DOHH2 (cell line): ENCODE results near the gene KRTCAP2.

Experiments
- EZH2phosphoT487 ChIP-seq: fragments of 200-600 bp; sonication (generic); IDR thresholded peaks from 2 replicates; pipeline ENCODE4 v1.6.1; 2017; ENCODE audit warnings: borderline replicate concordance, mild to moderate bottlenecking, antibody characterized with exemption, low read length, moderate library complexity, mixed read lengths
- TF ChIP-seq, protein P1 (sequence below): fragments of 200-600 bp; sonication (generic); IDR thresholded peaks from one replicate; pipeline ENCODE4 v1.5.1; 2014; ENCODE audit warnings: antibody characterized with exemption, mild to moderate bottlenecking, low read depth, low read length; ENCODE audit not compliant: poor library complexity, severe bottlenecking

DNA sequence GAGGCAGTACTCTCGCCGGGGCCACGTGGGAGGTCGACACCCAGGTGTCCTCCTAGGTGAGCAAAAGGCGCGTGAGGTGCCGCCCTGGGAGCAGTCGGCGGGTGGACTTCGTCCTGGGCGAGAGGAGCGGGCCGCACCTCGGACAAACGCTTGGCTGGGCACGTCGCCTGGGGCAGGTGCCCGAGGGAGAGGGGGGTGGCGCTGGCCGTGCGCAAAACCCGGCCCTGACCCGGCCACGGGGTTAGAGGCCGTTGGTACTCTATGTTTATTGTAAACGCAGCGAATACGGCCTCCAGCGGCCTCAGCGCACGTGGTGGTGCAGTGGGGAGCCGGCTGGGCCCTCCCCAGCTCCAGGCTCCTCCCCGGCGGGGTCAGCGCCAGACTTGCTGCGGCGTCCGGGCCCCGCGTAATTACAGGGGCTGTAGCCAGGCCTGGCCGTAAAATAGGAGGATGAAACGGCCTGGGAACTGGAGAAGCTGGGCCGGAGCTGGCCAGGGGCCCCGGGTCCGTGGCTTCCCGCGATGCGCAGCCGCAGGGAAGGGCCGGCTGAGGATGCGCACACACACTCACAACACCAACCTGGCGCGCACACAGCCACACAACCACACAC, 47.1 kb downstream of the KRTCAP2 start:
- TF ChIP-seq, protein P1, sequence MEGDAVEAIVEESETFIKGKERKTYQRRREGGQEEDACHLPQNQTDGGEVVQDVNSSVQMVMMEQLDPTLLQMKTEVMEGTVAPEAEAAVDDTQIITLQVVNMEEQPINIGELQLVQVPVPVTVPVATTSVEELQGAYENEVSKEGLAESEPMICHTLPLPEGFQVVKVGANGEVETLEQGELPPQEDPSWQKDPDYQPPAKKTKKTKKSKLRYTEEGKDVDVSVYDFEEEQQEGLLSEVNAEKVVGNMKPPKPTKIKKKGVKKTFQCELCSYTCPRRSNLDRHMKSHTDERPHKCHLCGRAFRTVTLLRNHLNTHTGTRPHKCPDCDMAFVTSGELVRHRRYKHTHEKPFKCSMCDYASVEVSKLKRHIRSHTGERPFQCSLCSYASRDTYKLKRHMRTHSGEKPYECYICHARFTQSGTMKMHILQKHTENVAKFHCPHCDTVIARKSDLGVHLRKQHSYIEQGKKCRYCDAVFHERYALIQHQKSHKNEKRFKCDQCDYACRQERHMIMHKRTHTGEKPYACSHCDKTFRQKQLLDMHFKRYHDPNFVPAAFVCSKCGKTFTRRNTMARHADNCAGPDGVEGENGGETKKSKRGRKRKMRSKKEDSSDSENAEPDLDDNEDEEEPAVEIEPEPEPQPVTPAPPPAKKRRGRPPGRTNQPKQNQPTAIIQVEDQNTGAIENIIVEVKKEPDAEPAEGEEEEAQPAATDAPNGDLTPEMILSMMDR = no peak
- no peak for TF ChIP-seq EZH2phosphoT487
